Activated T-cell treated with anti-CD3 and anti-CD28 coated beads, Interleukin-2, amount 50 U/mL, for 1 hour (primary cell): ENCODE measurements around the gene DCAF11.
A peak's percentile ranks its signal among the peaks of the same experiment; 100 is the strongest.

ENCODE experiments used
- DNase-seq: peaks from one replicate; pipeline ENCODE4 v3.0.0-alpha.2; 2020

DCAF11 gene

GRCh38 chr14:24165785-24166184 lies 51.2 kb downstream of the DCAF11 start:
- DNase-seq, result no peak

- DNase-seq, result no peak
Observed at GRCh38 chr14:24167469-24168114, 53.0 kb downstream of the DCAF11 start.

GRCh38 chr14:24171422-24172260 lies 57.1 kb downstream of the DCAF11 start, which contains the start of gene REC8:
TSS of gene REC8 (plus strand) at chr14:24172080. CDS start at chr14:24172553, 473 bp downstream.
- peak; percentile 73 for DNase-seq

GRCh38 chr14:24172261-24172860 lies 57.8 kb downstream of the DCAF11 start:
- no peak for DNase-seq

GRCh38 chr14:24172871-24173281 lies 58.3 kb downstream of the DCAF11 start:
- no peak for DNase-seq
